GM08714 (cell line): ENCODE data around the gene AFF3.
"Not testable (repeated sequence)": the region's sequence is repeated elsewhere in the genome, so short reads cannot be mapped to it uniquely, and the experiment has no call there.

Experiments
- H3K4me3 ChIP-seq: fragments of 200-500 bp; sonication (Bioruptor generic); 2 replicates; pipeline ENCODE4 v1.5.1; 2014; ENCODE audit warnings: mild to moderate bottlenecking, low read length, inconsistent platforms
- ZNF274 ChIP-seq: IDR thresholded peaks from 2 replicates; pipeline ENCODE4 v1.6.1; 2012; ENCODE audit warnings: mild to moderate bottlenecking, low read depth, low read length

AFF3 gene

DNA sequence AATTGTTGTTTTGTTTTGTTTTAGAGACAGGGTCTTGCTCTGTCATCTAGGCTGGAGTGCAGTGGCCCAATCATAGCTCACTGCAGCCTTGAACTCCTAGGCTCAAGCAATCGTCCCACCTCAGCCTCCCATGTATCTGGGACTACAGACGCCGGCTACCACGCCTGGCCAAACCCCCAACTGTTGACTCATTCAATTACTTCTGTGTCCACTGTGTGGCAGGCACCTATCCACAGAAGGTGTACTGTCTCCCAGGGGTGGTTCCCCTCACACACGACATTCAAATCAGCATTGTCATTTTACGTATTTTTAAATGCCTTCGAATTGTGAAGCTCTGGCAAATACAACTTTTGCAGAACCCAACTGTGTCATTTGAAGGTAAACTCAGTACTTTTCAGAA, 464.6 kb downstream of the AFF3 start:
- TF ChIP-seq ZNF274, result no peak
- H3K4me3 ChIP-seq, result no peak overlapping the region

DNA sequence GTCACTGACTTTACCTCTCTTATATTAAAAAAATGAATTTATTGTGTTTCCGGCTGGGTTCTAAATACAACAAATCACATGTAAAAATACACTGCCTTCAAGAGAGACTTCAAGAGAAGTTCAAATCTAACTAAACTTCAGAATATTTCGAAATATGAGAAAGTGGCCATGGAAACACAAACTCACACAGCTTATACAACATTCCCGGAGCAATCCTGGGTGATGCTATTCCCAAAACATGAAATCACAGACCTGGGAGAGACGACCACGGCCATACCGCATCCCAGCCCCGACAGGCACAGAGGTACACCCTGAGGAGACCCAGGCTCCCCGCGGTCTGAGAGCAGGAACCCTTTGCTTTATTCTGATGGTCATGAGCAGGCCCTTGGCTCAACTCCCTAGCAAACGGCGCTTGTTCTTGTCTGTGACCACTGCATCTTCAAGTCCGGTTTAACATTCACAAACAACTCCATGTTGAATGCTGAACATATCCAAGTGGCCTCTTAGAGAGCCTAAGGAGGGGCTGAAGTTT, 467.2 kb downstream of the AFF3 start:
- H3K4me3 ChIP-seq, result no peak overlapping the region
- TF ChIP-seq ZNF274, result no peak

DNA sequence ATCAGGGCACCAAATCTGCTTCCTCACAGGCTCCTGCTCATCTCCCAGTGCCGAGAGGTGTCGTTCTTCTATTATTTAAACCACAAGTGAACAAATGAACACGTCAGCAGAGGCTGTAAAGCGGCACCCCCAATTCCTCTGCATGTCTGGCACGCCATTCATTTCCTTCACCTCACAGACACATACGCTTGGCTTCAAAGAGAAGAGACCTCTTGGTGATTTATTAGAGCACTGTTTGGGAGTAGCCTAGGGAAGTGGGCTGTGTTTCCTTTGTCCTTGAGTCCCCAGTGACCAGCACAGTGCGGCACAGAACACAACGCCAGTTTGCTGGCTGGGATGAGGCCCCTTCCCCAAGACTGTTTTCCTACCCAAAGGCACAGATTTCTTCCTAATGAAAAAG, 468.3 kb downstream of the AFF3 start:
- H3K4me3 ChIP-seq, result no peak overlapping the region
- no peak for TF ChIP-seq ZNF274

DNA sequence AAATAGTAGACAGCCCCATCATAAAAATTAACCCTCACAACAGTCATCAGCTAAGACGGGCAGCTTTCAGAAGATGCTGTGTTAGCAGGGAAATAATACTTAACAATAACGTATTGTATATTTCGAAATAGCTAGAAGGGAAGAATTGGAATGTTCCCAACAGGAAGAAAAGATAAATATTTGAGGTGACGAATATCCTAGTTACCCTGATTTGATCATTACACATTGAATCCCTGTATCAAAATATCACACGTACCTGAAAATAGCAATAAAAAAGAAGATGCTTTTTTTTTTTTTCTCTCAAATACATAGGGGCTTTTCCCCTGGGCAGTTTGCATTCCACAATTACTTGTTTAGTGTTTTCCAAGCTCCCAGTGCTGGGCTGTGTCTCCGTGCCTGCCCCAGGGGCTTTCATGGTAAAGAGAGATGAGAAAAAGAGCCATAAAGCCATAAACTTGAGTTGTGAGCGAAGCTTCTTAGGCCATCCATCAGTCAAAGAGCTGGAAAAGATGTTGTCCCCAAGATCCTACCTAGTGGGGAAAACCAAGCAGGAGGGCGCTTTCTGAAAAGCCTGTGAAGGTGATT, 469.5 kb downstream of the AFF3 start:
- no peak overlapping the region for H3K4me3 ChIP-seq
- no peak for TF ChIP-seq ZNF274

DNA sequence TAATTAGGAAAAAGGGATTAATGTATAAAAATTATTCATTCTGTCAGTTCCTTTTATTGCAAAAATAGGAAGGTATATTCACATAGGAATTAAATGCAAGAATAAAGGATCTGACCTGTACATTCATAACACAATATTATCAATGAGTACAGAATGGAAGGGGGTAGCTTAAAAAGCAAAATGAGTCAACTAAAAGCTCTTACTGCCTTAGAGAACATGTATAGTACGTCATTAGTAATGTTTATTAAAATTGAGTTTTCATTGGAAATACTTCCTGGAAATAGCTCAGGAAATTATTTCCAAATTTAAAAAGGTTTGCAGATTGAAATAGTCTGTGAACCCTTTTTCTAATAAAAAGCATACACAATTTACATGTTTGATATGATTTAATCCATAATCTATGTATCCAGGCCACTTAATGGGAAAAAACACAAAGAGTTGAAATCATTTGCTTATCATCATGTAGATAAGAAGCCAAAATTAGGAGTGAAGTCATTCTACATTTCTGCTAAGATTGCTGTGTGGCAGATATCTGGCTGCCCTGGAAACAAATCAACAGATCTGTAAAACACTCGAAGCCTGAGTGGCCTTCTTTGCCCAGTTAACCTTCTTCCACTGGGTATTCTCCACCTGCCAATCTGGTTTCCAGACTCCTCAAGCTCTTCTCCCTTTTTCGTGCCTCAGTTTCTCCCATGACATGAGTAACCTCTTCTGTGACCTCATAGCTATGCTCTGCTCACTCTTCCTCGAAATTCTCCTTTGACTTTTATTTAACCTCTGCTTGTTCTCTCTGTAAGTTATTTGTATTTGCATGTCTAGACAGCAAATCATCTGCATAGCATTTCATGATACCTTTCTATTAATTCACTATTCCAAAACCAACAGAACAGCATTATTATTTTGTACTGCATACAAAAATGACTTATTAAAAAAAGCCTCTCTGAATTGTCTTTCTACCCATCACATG, 471.3 kb downstream of the AFF3 start:
- TF ChIP-seq ZNF274, result no peak
- H3K4me3 ChIP-seq, result no peak overlapping the region

DNA sequence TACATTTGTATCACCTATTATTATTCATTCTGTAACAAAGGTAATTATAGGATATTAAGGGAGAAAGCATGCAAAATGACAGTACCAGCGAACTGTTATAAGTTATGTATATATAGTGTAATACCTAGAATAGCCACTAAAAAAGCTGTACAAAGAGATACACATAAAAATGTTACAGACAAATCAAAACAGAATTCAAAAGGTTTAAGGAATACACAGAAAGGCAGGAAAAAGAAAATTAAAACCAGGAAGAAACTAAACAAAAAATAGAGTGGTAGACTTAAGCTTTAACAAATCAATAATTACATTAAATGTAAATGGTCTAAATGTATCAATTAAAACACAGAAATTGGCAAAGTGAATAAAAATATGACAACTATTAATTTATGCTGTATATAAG, 476.1 kb downstream of the AFF3 start:
- H3K4me3 ChIP-seq, result no peak overlapping the region
- TF ChIP-seq ZNF274, result no peak

DNA sequence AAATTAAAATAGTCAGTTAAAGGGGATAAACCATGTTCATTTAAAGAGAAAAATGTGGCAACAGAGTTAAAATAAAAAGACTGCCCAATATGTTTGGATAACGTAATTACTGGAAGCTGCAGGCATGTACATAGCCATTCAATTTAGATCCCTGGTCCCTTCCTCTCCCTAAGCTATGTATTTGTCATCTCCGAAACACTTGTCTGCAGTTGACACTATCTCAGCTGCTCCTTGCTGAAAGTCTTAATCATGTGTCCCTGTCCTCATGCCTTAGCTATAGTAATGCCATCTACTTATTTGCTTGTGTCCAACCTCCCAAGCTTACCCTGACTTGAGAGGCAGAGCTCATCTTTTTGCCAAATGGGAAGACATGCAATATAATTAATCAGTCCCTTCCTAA, 478.7 kb downstream of the AFF3 start:
- no peak overlapping the region for H3K4me3 ChIP-seq
- no peak for TF ChIP-seq ZNF274

DNA sequence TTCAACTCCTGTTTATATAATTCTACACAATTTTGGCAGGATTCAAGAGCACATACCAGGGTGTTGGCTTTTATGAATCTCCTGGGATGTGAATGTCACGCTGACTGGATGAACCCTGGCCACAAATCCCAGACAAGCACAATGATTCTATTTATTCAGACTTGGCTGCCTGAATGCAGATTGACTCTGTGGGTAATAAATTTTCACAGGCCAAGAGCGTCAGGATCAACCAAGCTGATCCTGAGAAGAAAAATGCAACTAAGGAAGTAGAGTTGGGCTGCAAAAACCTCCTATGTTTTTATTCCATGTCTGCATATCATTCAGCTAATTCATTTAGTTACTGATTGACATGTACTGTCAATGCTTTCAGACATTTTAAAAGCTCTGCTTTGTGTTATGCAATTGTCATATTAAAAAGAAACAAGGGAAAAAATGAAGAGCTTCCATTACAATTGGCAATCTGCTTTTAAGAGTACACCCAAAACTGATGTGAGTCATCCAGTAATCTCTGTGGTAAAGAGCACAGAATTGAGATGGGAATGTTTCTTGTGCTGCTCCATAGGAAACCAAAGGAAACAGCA, 479.5 kb downstream of the AFF3 start:
- H3K4me3 ChIP-seq, result no peak overlapping the region
- no peak for TF ChIP-seq ZNF274

DNA sequence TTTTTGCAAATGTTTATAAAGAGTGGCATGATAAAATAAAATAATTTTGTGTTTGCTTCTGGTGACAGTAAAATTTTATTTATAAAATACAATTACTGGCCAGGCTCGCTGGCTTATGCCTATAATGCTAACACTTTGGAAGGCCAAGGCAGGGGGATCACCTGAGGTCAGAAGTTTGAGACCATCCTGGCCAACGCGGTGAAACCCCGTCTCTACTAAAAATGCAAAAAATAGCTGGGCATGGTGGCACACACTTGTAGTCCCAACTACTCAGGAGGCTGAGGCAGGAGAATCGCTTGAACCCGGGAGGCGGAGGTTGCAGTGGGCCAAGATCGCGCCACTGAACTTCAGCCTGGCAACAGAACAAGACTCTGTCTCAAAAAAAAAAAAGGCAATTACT, 480.6 kb downstream of the AFF3 start:
- not testable (repeated sequence) for H3K4me3 ChIP-seq

DNA sequence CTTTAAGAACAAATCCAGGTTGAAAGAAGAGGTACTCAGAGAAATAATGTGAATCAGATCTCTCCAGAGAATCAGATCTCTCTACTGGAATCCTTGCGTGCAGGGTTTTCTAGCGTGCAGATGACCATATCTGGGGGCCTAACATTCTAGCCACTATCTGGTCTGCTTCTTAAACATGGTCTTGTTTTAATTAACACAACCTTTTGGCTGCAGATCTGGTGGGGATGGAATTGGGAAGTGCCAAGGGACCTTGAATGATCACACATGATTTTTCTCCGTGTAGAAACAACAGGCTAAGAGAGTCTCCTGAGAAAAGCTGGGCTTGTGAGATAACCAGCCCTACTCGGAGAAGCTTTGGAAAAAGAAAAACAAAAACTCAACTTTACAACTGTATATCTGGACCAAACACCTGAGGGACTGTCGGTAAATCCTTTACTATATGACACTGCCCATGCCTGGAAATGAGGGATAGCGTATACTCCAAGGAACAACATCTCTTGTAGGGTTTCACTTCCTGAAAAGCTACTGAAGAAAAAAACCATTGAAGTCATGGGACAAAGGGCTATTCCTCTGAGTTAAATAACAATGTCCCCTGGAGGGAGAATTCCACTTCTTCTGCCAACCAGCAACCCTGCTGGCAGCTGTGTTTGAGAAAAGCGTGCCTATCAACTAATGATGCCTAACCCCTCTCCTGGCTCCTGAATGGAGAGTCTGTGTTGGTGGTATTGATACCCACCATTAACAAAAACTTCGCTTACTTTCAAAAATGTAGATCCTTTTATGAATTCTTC, 481.6 kb downstream of the AFF3 start:
- no peak overlapping the region for H3K4me3 ChIP-seq
- TF ChIP-seq ZNF274, result no peak

DNA sequence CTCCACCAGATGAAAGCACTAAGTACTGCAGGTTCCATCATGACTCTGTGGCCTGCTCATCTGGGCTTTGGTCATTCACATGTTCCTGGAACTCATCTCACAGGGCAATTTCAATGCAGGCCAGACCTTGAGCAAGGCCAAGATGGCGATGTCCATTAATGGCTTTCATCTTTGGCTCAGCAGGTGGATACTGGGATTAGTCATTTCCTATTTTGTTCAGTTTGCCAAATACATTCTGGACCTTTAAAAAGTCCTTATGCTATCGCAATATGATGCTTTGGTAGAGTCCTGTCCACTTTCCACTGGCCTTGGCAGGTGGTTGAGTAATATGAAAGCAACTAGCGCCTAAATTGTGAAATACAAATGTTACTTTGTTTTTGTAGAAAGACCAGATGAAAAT, 482.5 kb downstream of the AFF3 start:
- no peak for TF ChIP-seq ZNF274
- no peak overlapping the region for H3K4me3 ChIP-seq

DNA sequence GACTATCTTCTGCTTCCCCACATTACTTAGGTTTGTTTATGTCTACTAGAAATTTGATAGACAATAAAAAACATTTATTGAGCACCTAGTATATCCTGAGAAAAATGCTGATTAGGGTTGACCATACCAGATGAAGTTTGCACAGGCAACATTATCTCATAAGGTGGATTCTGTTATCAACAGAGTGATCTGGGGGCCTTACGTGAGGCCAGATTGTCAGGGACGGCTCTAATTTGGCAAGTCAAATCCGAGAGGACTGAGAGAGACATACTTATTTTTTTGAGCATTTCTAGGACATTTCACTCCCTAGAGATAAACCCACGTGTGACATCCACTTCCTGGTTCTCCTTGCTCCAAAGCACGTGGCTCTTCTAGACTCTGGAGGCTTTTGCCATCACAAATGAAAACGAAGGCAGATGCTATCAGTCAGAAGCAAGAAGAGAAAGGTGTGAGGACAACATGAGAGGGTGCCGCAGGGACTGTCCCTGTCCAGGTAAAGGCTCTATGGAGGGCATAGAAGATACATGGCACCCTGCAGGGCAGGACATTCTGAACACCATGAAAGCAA, 484.6 kb downstream of the AFF3 start:
- no peak for TF ChIP-seq ZNF274
- no peak overlapping the region for H3K4me3 ChIP-seq

DNA sequence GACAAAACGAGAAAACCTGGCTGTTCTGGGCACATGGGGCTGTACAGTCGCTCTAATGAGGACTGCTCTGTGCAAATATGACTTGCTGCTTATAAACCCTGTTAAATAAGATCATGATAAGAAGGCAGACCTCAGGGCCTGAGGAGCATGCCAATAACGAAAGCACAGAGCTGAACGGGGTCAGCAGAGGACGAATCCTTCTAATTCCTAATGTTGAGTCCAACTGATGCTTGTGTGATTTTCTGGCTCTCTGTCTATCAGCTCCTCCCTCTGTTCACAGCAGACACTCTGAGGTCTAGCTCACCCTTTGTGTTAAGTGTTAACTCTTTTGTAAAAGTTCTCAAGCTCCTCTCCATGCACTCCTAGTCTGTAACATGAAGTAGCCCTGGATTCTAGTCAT, 485.4 kb downstream of the AFF3 start:
- H3K4me3 ChIP-seq, result no peak overlapping the region
- TF ChIP-seq ZNF274, result no peak

DNA sequence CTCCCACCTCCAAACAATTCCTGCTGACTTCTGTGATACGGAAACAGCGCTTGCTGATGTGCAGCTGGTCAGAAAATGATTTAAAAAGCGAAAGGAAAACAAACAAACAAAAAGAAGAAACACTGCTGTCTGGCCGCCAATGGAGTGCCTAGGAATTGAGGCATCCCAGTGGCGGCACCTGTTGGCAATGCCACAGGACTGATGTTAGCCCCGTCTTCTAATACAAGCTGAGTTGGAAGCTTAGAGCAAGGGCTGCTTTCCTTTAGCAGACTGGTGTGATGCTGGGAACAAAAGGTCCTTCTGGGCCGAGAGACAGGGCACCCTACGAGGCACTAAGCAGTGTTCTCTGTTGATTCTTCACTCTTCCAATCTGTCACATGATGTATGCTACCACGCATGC, 489.0 kb downstream of the AFF3 start:
- no peak for TF ChIP-seq ZNF274
- H3K4me3 ChIP-seq, result no peak overlapping the region
